ENCODE measurements around the gene RECQL5.
"Not testable (repeated sequence)": the region's sequence is repeated elsewhere in the genome, so short reads cannot be mapped to it uniquely, and the experiment has no call there.

Gene RECQL5

DNA sequence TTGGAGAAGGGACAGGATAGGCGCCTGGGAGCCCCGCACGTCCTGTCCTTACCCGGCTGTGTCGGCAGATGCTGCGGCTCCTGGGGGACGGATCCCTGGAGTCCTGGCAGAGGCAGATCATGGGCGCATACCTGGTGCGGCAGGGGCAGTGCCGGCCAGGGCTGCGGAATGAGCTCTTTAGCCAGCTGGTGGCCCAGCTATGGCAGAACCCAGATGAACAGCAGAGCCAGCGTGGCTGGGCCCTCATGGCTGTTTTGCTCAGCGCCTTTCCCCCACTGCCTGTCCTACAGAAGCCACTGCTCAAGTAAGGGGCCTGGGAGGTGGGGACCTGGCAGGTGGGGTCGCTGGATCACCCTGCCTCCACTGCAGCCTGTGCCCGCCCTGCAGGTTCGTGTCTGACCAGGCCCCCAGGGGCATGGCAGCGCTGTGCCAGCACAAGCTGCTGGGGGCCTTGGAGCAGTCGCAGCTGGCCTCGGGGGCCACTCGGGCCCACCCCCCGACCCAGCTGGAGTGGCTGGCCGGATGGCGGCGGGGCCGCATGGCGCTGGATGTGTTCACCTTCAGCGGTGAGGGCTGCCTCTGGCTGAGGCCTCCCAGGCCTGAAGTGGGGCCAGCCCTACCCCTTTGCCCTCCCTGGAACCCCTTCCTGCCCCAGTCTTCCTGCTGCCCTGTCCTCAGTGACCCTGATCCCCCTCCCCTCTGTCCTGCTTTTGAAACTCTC lies 53.9 kb downstream of the RECQL5 start:
- DNase-seq: no peak

DNA sequence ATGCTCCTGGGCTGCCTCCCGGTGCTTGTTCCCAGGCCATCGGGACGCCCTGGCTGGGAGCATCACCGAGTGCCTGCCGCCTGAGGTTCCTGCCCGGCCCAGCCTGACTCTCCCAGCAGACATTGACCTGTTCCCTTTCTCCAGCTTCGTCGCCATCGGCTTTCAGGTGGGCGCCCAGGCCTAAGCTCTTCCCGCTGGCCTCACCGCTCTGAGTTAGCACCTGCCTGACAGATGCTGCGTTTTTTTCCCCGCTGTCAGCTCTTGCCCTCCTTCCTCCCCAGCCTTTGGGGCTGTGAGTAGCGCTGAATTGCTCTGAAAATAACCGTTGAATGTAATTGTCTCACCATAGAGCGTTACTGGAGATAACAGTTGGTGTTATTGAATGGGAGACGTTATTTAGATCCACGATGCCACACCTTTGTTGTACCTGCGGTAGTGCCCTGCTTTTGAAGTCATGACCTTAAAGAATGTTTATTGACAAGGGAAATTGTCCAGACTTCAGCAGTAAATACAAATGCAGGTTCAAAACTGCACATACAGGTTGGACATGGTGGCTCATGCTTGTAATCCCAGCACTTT lies 55.0 kb downstream of the RECQL5 start:
- no peak for DNase-seq

DNA sequence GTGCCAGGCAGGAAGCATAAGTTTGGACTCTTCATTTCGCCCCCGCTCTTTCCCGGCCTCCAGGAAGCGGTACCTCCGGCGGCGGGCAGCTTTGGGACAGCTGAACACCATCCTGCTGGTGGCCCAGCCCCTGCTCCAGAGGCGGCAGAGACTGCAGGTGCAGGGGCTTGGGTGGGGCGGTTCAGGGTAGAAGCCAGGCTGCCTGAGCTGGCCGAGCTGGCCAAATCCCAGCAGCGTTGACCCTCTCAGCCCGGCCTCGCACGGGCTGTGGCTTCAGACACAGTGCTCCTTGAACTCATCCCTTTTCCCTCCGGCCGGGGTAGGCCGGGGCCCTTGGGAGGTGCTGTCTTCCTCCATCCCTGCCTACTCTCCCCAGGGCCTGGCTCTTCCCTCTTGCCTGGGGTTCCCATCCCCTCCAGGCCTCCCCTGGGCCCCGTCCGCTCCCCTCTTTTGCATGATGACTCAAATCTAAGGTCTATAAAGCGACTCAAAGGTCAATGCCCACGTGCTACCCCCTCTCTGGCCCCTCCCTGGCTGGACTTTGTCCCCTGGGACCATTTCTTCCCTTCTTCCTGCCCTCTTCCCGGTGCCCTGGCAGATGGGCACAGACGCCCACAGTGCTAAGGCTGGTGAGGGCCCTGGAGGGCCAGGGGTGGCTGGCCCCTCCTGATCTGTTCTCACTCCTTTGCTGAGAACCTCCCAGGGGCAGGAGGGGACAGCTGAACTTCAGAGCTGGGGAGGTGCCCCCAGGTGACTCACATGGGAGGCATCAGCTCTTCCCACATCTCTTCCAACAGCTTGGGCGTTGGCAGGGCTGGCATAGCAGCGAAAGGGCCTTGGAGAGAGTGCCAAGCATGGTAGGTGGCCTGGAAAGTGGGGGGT lies 56.6 kb downstream of the RECQL5 start:
- no peak for DNase-seq

DNA sequence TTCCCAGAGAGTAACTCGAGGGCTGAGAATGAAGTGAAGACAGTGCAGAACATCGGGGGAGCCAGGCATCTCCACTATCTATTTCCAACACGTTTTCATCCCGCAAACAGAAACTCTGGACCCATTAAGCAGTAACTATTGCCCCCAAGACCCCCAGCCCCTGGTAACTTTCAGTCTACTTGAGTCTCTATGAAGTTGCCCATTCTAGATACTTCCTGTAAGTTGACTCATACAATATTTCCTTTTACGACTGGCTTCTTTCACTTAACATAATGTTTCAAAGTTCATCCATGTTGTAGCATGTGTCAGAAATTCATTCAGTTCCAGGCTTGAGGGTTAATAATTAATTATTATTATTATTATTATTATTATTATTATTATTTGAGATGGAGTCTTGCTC lies 59.9 kb downstream of the RECQL5 start:
- DNase-seq: no peak

DNA sequence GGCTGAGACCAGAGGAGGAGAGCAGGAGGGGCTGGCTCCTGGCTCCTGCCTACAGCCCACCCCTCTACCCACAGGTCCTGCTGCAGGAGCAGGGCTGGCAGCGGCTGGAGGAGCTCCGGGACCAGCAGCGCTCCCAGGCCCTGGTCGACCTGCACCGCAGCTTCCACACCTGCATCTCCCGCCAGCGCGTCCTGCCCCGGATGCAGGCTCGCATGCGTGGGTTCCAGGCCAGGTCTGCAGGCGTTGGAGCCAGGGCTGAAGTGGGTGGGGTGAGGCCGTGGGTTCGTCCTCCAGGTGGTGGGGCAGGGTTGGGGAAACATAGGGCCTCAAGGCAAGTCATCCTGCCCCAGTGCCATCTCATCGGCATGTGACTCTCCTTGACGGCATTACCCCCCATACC lies 61.2 kb downstream of the RECQL5 start:
- DNase-seq: no peak

DNA sequence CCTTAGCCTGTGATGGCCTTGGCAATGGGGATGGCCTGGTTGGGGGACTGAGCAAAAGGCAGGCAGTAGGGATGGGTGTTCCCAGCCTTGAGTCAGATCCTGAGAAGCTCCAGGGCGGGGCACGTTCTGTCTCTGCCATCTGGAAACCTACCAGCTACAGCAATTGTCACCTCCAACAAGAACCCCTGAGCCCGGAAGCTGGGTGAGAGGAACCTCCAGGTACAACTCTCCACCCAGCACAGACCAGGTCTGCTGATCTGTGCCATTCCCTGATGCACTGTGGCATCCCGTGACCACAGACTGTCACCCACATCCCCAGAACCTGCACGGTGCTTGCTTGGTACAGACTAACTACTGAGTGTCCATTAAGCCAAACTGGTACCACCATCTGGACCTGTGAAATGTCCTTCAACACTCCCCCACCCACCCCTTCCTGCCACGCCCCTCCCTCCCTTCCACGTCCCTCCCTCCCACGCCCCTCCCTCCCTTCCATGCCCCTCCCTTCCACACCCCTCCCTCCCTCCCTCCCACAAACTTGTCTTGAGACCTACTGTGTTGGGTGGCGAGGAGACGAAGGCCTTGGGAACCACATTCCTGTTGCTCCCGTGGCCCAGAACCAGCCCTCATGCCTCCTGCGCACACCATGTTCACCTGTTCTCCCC lies 62.8 kb downstream of the RECQL5 start:
- no peak for DNase-seq

DNA sequence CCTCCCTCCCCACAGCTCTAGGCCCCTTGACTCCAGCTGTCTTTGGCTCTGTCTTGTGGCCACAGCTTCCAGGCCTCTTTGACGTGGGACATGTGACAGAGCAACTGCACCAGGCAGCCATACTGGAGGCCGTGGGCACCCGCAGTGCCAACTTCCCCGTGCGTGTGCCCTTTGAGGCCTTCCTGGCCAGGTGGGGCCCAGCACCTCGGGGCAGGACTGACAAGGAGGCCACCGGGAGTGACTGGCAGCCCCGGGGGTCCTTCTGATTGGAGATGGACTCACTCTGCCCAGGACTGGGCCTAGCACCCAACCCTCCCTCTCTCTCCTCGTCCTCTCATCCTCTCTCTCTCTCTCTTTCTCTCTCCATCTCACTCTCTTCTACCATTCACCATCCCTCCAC lies 63.8 kb downstream of the RECQL5 start:
- DNase-seq: no peak

DNA sequence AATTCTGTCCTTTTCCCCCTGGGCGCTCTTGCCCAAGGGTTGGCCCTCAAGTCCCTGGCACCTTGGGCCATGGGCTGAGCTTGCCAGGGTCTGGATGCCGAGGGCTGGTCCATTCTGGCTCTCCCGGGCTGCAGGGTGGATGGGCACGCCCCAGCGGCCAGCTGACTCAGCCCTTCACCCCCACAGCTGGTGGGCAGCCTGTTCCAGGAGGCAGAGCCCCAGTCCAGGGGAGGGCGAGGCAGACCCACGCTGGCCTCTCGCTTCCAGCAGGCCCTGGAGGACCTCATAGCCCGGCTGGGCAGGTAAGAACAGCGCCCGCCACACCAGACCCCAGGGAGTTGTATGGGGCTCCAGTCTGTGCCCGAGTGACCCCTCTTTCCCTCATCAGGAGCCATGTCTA lies 64.3 kb downstream of the RECQL5 start:
- no peak for DNase-seq

DNA sequence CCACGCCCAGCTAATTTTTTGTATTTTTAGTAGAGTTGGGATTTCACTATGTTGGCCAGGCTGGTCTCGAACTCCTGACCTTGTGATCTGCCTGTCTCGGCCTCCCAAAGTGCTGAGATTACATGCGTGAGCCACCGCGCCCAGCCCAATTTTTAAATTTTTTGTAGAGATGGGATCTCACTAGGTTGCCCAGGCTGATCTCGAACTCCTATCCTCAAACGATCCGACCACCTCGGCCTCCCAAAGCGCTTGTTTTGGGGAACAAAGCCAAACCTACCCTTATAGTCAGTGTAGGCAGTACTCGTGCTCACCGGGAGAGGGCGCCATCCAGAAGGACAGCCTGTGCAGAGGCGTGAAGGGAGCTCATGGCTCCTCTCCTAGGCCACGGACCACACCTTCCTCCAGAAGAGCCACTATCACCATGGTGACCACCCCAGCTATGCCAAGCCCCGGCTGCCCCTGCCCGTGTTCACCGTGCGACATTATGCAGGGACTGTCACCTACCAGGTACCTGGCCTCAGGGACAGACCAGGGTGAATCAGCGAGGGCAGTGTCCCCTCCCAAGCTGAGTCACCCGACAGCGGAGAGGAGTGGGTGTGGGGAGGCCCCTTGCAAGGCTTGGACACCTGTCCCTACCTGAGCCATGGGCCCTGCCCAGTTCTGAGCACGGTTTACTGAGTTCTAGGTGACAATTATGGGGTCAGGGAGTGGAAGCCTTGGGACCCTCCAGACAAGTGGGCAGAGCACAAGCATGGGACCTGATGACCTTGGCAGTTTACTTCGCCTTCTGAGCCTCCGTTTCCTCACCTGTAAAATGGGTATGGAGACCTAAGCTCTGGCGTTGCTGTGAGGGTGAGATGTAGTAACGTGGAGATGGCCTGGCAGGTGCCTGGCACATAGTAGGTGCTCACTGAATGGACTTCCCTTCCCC lies 65.6 kb downstream of the RECQL5 start:
- no peak for DNase-seq

DNA sequence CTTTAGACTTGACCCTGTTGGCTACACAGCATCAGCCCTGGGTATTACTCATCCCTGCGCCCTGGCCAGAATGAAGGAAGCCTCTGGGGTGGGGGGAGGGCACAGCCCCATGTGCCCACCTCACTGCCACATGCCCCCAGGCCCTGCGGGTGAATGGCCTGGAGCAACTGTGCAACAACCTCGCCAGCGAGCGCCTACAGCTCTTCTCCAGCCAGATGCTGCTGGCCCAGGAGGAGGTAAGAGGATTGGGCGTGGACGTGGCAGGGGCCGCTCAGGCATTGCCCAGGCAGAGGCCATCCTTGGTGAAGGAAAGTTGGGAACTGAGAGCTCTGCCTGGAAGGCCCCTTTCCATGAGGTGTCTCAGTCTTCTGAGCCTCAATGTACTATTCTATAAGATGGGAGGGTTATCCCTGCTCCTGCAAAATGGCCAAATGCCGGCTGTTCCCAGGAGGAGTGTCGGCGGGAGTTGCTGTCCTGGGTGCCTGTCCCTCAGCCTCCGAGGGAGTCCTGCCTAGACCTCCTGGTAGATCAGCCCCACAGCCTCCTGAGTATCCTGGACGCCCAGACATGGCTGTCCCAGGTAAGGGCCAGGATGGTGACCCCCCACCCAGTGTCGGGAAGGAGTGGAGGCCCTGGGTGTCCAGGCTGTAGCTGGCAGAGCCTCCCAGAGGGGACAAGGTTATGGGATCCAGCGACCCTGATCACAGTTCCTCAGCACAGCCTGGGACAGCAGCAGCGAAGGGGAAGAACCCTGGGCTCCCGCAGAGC lies 70.5 kb downstream of the RECQL5 start:
- no peak for DNase-seq

DNA sequence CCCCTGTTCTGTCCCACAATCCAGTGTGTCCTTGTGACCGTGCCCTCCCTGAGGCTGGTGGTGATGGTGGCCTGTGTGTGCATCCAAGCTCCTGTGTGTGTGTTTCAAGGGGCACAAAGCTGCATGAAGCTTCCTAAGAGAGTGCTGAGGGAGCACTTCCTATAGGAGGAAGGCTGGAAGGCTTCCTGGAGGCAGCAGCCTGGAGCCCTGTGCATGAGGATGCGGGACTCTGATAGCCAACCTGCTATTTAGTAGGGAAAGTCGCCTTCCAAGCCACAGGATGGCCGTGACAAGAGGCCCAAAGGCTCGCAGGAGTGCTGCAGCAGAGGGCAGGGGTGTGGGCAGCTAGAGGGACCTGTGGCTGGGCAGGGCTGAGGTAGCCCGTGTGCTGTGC lies 71.0 kb downstream of the RECQL5 start:
- DNase-seq: no peak

DNA sequence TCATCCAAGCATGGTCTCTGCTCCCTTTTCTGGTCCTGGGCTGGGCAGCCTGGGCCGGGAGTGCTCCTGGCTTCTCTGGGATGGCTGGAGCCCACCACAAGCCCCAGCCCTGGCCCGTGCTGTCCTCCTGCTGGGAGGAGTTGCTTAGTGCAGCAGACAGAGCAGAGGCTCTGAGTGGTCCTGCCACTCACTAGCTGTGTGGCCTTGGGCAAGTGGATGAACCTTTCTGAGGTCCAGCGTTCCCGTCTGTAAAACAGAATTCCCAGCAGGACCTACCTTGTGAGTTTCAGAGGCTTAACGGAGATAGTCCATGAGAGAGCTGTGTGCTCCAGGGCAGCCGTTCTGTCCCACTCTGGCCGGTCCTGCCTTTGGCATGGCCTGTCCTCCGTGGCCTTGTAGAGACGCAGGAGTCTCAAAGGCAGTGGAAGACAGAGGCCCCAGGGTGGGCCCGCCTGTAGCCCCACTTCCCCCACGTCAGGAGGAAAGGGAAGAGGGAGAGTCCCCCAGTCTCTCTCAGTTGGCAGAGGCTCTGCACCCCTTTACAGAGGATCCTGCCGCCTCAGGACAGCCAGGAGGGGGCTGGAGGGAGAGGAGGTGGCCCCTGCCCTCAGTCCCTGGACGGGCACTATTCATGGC lies 71.6 kb downstream of the RECQL5 start:
- DNase-seq: no peak

DNA sequence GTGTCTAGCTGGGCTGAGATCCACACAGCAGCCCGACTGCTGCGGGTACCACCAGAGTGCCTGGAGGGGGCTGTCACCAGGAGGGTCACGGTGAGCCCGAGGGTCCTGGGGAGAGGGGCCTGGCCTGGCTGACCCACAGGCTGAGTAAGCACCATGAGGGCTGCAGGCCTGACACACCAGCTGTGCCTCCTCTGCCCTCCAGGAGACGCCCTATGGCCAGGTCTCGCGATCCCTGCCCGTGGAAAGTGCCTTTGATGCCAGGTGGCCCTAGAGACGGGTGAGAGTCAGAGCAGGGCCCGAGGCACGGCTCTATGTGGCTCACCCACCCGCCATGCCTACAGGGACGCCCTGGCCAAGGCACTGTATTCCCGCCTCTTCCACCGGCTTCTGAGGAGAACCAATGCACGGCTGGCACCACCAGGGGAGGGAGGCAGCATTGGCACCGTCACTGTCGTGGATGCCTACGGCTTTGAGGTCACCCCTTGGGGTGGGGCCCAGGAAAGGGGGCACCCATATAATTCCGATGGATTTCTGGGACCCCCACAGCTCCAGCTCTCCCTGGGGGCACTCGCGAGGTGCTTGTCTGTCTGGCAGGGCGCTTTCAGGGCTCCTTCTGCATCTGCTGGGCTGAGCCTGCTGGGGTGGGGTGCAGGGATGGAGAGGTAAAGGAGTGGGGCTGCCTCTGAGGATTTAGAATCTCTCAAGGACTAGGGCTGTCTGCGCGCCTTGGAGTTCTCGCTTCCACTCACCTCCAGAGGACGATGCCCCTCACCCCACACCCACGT lies 72.3 kb downstream of the RECQL5 start:
- DNase-seq: no peak

DNA sequence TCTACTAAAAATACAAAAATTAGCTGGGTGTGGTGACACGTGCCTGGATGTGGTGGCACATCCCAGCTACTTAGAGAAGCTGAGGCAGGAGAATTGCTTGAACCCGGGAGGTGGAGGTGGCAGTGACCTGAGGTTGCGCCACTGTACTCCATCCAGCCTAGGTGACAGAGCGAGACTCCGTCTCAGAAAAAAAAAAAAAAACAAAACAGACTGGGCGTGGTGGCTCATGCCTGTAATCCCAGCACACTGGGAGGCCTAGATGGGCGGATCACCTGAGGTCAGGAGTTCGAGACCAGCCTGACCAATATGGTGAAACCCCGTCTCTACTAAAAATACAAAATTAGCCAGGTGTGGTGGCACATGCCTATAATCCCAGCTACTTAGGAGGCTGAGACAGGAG lies 73.5 kb downstream of the RECQL5 start:
- not testable (repeated sequence) for DNase-seq

DNA sequence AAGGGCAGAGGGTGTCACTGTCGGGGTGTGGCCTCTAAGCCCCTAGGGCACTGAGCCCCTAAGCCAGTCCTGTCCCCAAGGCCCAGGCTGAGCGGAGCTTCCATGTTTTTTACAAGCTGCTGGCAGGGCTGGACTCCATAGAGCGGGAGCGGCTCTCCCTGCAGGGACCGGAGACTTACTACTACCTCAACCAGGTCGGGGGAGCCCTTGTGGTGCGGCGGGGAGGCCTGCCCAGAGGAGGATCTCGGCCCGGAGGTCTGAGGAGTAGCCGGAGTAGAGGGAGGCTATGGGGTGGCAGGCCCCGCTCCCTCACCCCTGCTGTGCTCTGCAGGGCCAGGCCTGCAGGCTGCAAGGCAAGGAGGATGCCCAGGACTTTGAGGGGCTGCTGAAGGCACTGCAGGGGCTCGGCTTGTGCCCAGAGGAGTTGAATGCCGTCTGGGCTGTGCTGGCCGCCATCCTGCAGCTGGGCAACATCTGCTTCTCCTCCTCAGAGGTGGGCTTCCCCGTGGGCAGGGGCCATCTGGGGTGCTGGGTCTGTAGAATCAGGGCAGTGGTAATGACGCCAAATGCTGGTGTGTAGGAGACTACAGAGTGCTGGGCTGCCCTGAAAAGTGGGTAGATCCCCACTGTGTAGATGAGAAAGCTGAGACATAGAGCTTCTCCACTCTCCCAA lies 74.5 kb downstream of the RECQL5 start:
- DNase-seq: no peak

DNA sequence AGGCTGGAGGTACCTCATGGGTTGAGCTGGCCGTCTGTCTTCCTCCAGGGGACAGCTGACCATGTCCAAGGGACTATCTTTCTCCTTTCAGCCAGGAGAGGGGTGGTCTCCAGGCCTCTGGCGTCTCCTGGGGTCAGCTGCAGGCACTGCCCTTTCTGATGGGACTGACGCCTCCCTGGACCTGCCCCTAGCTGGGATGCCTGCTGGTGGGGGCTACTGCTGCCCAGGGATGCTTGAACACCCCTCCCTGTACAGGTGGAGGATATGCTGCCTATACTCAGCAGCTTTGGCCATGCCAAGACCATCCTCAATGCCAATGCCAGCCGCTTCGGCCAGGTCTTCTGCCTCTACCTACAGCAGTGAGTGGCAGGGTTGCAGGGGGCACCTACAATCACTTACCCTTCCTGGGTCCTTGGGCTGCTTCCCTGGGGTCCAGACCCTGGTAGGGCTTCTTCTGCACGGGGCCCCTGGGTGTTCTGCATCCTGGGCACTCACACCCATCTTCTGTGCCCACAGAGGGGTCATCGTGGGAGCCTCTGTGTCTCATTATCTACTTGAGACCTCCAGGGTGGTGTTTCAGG lies 75.1 kb downstream of the RECQL5 start:
- DNase-seq: no peak

DNA sequence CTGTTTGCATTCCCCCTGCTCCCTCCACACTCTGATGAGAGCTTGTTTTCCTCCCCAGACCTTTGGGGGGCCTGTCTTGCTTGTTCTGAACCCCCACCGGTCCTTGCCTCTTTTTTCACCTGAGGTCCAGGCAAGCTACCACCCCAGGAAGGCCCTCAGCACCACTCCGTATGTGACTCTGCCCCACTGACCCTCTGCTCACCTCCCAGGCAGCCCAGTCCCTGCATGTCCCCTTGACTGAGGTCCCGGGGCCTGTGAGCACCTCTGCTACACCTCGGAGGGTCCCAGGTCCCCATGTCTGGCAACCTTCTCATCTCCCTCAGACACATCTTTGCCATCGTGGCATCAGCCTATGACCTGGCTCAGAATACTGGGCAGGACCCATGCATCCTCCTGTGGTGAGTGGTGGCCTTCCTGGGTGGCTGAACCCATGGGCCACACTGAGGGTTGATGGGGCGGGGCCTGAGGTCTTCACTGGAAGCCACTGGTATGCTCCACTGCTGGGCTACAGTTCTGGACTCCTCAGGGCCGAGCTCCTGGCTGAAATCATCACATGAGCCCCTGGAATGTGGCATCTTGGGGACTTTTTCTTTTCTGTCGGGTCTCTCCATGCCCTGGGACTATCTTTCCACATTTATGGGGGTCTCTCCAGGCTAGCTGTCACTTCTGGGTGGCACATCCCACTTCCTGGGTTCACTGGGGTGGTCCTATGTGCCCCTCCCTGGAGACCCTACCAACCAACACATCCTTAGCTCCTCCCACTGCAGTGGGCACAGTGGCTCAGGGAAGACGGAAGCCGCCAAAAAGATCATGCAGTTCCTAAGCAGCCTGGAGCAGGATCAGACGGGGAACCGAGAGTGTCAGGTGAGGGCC lies 75.9 kb downstream of the RECQL5 start:
- no peak for DNase-seq

DNA sequence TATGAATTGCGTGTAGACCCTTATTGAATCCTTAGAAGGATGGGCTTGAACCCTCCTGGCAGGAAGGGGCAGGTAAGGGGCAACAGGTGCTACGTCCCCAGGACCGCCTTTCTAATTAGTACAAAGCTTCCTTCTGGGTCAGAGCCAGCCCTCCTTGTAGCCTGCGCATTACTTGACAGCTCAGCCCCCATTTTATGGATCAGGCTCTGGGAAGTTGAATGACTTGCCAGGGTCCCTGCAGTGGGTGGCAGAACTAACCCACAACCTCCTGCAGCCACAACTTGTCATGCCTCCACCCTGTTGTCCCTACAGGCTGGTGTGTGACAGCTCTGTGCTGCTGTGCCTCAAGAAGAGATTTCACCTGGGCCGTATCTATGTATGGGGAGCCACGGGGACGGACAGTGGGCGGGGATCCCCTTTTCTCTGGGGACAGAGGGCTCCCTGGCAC lies 76.6 kb downstream of the RECQL5 start:
- no peak for DNase-seq
